ENCODE results near the gene IQGAP3.

DNA sequence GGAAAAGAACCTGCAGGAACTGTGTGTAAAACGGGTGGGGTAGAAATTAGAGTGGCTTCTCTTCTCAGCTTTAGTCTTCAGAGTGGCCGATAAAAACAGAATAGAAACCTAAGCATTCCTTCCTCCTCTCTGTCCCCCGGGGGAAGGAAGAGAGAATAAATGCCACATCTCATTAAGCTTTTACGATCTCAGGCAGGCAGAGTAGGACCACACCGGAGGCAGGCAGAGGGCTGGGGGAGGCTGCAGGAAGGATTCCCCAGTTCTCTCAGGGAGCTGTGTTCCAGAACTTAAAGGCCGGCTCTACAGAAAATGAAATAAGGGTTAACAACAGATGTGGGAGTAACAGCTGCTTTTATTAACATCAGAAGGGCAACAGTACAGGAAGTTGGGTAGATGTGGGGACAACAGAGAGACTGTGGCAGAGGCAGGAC, 47.3 kb downstream of the IQGAP3 start:
- TF ChIP-seq POLR2A (IDR thresholded peaks at IDR 0.05), result no peak
- TF ChIP-seq, protein P1, sequence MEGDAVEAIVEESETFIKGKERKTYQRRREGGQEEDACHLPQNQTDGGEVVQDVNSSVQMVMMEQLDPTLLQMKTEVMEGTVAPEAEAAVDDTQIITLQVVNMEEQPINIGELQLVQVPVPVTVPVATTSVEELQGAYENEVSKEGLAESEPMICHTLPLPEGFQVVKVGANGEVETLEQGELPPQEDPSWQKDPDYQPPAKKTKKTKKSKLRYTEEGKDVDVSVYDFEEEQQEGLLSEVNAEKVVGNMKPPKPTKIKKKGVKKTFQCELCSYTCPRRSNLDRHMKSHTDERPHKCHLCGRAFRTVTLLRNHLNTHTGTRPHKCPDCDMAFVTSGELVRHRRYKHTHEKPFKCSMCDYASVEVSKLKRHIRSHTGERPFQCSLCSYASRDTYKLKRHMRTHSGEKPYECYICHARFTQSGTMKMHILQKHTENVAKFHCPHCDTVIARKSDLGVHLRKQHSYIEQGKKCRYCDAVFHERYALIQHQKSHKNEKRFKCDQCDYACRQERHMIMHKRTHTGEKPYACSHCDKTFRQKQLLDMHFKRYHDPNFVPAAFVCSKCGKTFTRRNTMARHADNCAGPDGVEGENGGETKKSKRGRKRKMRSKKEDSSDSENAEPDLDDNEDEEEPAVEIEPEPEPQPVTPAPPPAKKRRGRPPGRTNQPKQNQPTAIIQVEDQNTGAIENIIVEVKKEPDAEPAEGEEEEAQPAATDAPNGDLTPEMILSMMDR (IDR thresholded peaks at IDR 0.05), result no peak
- TF ChIP-seq POLR2AphosphoS5 (IDR thresholded peaks at IDR 0.05), result no peak
- TF ChIP-seq EP300 (IDR thresholded peaks at IDR 0.05), result no peak

All from sigmoid colon (tissue), 4 donors.